NCI-H2227 treated with DMSO at 0.1 percent for 48 hours (cell line): Measurements from ENCODE around the gene SLCO1B3.
"Not testable (repeated sequence)": the region's sequence is repeated elsewhere in the genome, so short reads cannot be mapped to it uniquely, and the experiment has no call there.

Experiments
- DNase-seq: peaks from one replicate; lab custom pipeline; 2025; lab: John Stamatoyannopoulos, UW

The SLCO1B3 gene

GRCh38 chr12:20810487-20810886, at the start of gene SLCO1B3:
SLCO1B3 (plus strand) TSS chr12:20810705; CDS start chr12:20815739, 5,034 bp downstream.
- DNase-seq = no peak

GRCh38 chr12:20777420-20777819, 33.1 kb upstream of the SLCO1B3 start:
- DNase-seq = no peak

GRCh38 chr12:20778969-20779368, 31.5 kb upstream of the SLCO1B3 start:
- no peak for DNase-seq

- not testable (repeated sequence) for DNase-seq
These were observed 30.5 kb upstream of the SLCO1B3 start for GRCh38 chr12:20779971-20780370.

- not testable (repeated sequence) for DNase-seq
These were observed 26.6 kb upstream of the SLCO1B3 start for GRCh38 chr12:20783796-20784357.

- no peak for DNase-seq
These were observed 17.5 kb upstream of the SLCO1B3 start for GRCh38 chr12:20792971-20793370.

GRCh38 chr12:20798554-20798953, 12.0 kb upstream of the SLCO1B3 start:
- no peak for DNase-seq

- no peak for DNase-seq
These were observed 10.3 kb upstream of the SLCO1B3 start for GRCh38 chr12:20800160-20800559.

GRCh38 chr12:20801035-20801434, 9.5 kb upstream of the SLCO1B3 start:
- DNase-seq = no peak

GRCh38 chr12:20805921-20806320, 4.6 kb upstream of the SLCO1B3 start:
- no peak for DNase-seq

GRCh38 chr12:20807192-20808080, 3.1 kb upstream of the SLCO1B3 start:
- no peak for DNase-seq

- DNase-seq = no peak
These were observed 2.0 kb upstream of the SLCO1B3 start for GRCh38 chr12:20808521-20808920.

GRCh38 chr12:20815574-20815973, 5.1 kb downstream of the SLCO1B3 start:
- no peak for DNase-seq

- DNase-seq = no peak
These were observed 11.9 kb downstream of the SLCO1B3 start for GRCh38 chr12:20822415-20822814.

GRCh38 chr12:20822925-20823324, 12.4 kb downstream of the SLCO1B3 start:
- DNase-seq = no peak

GRCh38 chr12:20829919-20830318, 19.4 kb downstream of the SLCO1B3 start:
- DNase-seq = no peak

- DNase-seq = no peak
These were observed 20.0 kb downstream of the SLCO1B3 start for GRCh38 chr12:20830456-20830855.

GRCh38 chr12:20832911-20833310, 22.4 kb downstream of the SLCO1B3 start:
- DNase-seq = no peak

- no peak for DNase-seq
These were observed 42.1 kb downstream of the SLCO1B3 start for GRCh38 chr12:20852649-20853048.

- no peak for DNase-seq
These were observed 52.6 kb downstream of the SLCO1B3 start for GRCh38 chr12:20863056-20863455.

GRCh38 chr12:20865873-20866272, 55.4 kb downstream of the SLCO1B3 start:
- no peak for DNase-seq

- DNase-seq = no peak
These were observed 57.8 kb downstream of the SLCO1B3 start for GRCh38 chr12:20868277-20868676.

GRCh38 chr12:20883288-20883687, 72.8 kb downstream of the SLCO1B3 start:
- DNase-seq = no peak

- no peak for DNase-seq
These were observed 74.6 kb downstream of the SLCO1B3 start for GRCh38 chr12:20885116-20885515.
